Measurements from ENCODE around the gene GPRIN2.
"Not testable (repeated sequence)": the region's sequence is repeated elsewhere in the genome, so short reads cannot be mapped to it uniquely, and the experiment has no call there.

The GPRIN2 gene

GRCh38 chr10:46556515-46557318, at the start of gene GPRIN2:
Gene GPRIN2, minus strand, starts transcription at chr10:46556658. Its CDS starts 5,922 bp downstream, at chr10:46550736.
- DNase-seq (ENCODE audit: low spot score): no peak

DNA sequence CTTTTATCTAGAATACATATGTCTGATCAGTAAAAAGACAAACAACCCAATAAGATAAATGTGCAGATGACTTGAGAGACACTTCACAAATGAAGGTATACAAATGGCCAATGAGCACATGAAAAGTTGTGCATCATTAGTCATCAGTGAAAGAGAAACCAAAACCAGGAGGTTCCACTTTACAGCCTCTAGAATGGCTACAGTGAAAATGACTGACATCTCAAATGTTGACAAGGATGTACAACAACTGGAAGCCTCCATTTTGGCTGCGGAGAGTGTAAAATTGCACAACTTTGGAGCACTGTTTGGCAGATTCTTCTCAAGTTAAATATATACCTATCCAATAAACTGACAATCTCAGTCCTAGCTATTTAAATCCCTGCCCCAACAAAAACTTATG, 44.1 kb upstream of the GPRIN2 start:
- not testable (repeated sequence) for DNase-seq (ENCODE audit: low spot score)

DNA sequence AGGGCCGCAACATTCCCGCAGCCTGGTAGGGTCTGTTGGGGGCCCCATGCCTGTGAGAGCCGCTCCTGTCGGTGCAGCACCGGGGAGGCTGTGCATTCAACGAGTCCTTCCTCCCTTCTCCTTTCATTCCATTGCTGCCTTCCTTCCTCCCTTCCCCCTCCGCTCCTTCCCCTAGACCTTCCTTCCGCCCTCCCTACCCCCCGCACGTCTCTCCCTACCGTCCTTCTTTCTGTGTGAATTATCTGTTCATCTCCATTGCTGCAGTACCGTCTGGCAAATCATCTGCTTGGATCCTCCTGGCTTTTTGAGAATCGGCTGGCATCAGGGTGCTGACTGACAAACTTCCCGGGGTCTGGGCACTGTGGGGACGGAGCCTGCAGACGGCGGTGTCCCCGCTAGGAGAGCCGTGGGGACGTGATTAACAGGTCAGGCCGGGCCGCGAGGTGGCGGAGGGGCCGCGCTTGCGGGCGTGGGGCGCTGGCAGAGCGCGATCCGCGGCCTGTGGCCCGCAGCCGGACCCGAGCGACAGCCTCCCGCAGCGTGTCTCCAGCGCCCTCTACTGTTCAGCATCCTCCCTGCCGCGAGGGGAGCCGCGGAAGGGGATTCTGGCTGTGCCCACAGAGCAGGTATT, 41.3 kb upstream of the GPRIN2 start:
- DNase-seq (ENCODE audit: low spot score): not testable (repeated sequence)

GRCh38 chr10:46596570-46596969, 40.1 kb upstream of the GPRIN2 start:
- DNase-seq (ENCODE audit: low spot score): not testable (repeated sequence)

- DNase-seq (ENCODE audit: low spot score): not testable (repeated sequence)
Measured at GRCh38 chr10:46594453-46595063, 38.1 kb upstream of the GPRIN2 start.

GRCh38 chr10:46593307-46593706, 36.8 kb upstream of the GPRIN2 start:
- not testable (repeated sequence) for DNase-seq (ENCODE audit: low spot score)

- not testable (repeated sequence) for DNase-seq (ENCODE audit: low spot score)
Measured at GRCh38 chr10:46591053-46591452, 34.6 kb upstream of the GPRIN2 start.

DNA sequence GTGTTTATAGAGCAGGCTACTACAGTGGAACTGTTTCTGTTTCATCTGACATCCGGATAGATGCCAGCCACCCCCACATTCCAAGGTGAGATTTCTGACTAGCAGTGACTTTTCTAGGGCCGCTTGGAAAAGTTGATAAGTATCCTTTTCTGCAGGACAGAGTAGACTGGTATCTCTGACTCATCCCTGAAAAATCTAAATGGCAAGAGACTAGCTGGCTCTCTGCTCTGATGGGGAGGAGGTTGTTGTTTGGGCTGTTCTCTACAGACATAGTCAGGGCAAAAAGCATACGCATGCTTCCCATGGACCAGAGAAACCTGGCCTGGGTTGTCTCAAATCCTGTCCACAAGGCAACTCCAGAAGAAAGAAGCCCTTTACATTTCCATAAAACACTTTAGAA, 33.1 kb upstream of the GPRIN2 start:
- DNase-seq (ENCODE audit: low spot score): not testable (repeated sequence)

GRCh38 chr10:46588221-46588620, 31.8 kb upstream of the GPRIN2 start:
- not testable (repeated sequence) for DNase-seq (ENCODE audit: low spot score)

DNA sequence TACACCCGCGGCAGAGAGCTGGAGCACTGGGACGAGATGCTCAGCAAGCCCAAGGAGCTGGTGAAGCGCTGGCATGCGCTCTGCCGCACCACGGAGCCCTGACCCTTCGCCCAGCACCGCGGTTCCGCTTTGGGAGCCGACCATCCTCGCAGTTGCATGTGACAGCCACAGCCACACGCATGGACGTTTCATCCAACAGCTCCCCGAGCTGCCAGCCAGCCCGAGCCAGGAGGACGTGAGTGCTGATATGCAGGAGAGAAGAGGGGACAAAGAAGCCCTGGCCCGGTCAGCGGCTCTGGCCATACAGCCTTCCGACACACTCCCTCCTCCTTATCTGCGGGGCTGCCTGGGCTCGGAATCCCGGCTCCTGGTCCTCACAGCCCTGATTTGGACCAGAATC, 31.1 kb upstream of the GPRIN2 start:
- not testable (repeated sequence) for DNase-seq (ENCODE audit: low spot score)

GRCh38 chr10:46585246-46585645, 28.8 kb upstream of the GPRIN2 start:
- DNase-seq (ENCODE audit: low spot score): not testable (repeated sequence)

GRCh38 chr10:46584196-46584595, 27.7 kb upstream of the GPRIN2 start:
- not testable (repeated sequence) for DNase-seq (ENCODE audit: low spot score)

DNA sequence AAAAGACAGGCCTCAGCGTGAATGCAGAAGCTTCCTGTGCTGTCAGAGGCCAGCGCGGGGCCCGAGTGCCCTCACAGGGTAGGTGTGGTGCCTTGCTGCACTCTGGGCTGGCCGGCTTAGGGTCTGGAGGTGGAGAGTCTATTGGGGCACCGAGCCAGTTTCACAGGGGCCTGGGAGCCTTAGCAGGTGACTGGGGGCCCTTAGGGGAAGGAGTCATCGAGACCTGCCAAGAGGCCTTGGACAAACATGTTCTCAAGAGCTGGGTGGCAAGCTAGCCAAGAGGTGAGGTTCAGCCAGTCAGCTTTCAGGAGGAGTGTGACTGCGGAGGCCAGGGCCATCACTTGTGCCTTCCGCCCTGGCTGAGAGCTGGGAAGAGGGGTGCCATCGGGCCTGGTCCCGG, 26.1 kb upstream of the GPRIN2 start:
- DNase-seq (ENCODE audit: low spot score): not testable (repeated sequence)

GRCh38 chr10:46581997-46582396, 25.5 kb upstream of the GPRIN2 start:
- not testable (repeated sequence) for DNase-seq (ENCODE audit: low spot score)

GRCh38 chr10:46579378-46579777, 22.9 kb upstream of the GPRIN2 start:
- not testable (repeated sequence) for DNase-seq (ENCODE audit: low spot score)

- DNase-seq (ENCODE audit: low spot score): not testable (repeated sequence)
Measured at GRCh38 chr10:46578474-46579178, 22.2 kb upstream of the GPRIN2 start, which contains the start of gene SYT15. Gene SYT15, plus strand, starts transcription at chr10:46579128. Its CDS starts 41 bp downstream, at chr10:46579169.

GRCh38 chr10:46577624-46578473, 21.4 kb upstream of the GPRIN2 start:
- DNase-seq (ENCODE audit: low spot score): not testable (repeated sequence)

- DNase-seq (ENCODE audit: low spot score): not testable (repeated sequence)
Measured at GRCh38 chr10:46573884-46574283, 17.4 kb upstream of the GPRIN2 start.

GRCh38 chr10:46573314-46573713, 16.9 kb upstream of the GPRIN2 start:
- not testable (repeated sequence) for DNase-seq (ENCODE audit: low spot score)

- not testable (repeated sequence) for DNase-seq (ENCODE audit: low spot score)
Measured at GRCh38 chr10:46572765-46573164, 16.3 kb upstream of the GPRIN2 start.

DNA sequence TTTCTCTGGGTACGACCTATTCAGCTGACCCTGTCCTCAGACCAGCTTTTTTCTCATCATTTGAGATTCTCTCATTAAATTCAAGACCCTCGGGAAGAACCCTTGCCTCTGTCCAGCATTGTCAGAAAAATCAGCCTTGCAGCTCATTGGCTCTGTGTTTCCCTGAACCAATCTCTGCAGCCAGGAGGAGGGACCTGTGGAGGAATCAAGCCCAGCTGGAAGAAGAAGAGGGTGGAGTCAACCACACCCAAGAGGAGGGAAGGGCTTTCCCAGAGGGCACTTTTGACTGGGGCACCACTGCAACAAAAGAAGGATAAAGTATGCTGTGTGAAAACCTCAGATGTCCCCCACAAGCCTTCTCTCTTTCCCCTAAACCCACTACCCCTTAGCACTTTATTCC, 14.2 kb upstream of the GPRIN2 start:
- DNase-seq (ENCODE audit: low spot score): not testable (repeated sequence)

Data from SW480 (cell line).